ENCODE measurements around the gene CD300LF. TPM values are rescaled to one million over a fixed set of nuclear protein-coding genes. Genes with fewer than 3 reads are reported as not detected.

Gene CD300LF
- total RNA-seq, 2 donors from 2014 or later: 2.2 TPM; not detected in 1

- Mint-ChIP-seq H3K27me3 (no peaks in the 10 kb centered on the region), H3K27ac (peak overlapping the region; percentile 98 to 99), H3K4me1 (ENCODE audit: low read depth in 2 of 2) (peaks cover 56 to 57% of the 10 kb centered on the region in 2 donors), H3K4me3 (peak overlapping the region; percentile 99), H3K9me3 (no peaks in the 10 kb centered on the region), H3K36me3 (peaks cover 7% of the 10 kb centered on the region)
- ATAC-seq (no peak), DNase-seq (ENCODE audit: low spot score) (no peak)
These were observed 39.7 kb upstream of the CD300LF start for GRCh38 chr17:74752415-74752814.

DNA sequence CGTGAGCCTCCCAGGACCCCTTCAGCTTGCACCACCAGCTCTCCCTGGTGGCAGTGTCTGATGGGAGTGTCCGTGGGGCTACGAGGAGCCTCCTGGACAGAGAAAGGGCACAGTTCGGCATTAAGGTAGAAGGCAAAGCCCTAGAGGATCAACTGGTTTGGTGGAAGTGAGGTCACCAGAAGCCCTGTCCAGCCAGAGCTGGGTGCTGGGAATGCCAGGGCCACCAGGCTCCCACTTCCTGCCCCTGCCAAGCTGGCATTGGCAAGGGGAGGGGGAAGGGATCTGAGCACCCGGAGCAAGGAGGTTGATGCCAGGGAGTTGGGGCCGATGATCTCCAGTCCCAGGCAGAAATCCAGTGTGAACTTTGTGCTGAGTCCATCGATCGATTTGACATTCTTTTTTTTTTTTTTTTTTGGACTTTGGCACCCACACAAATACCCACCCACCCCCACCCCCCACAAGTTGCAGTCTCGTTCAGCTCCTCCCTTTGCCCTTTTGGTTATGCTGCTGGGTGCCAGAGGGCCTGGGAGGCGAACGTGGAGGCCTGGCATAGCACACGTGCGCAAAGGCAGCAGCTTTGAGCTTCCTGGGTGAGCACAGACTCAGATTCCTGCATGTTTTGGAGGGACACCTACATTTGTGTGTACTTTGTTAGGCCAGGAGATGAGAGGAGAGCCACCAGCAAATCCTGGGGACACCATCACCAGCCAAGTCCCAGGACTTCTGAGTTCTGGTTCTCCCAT is 37.8 kb upstream of the CD300LF start:
- no peak for DNase-seq (ENCODE audit: low spot score)

DNA sequence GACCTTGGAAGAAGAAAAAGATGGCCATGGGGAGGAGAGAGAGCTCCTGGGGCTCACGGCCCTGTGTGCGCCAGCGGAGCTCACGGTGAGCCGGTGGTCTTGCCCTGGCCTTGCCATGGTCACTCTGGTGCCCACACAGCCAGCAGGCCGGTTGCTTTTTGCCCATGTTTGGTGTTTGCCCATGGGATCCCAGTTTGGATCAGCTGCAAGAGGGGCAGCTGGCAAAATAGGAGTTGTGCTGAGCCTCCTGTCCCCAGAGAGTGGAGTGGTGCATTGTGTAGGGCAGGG is 37.3 kb upstream of the CD300LF start:
- H3K4me3 Mint-ChIP-seq: peak overlapping the region; percentile 99
- no peaks in the 10 kb centered on the region for H3K27me3 Mint-ChIP-seq
- H3K27ac Mint-ChIP-seq: peak overlapping the region; percentile 98 to 99
- no peak for DNase-seq (ENCODE audit: low spot score)
- H3K4me1 Mint-ChIP-seq (ENCODE audit: low read depth in 2 of 2): peaks cover 52 to 54% of the 10 kb centered on the region in 2 donors
- H3K9me3 Mint-ChIP-seq: no peaks in the 10 kb centered on the region
- H3K36me3 Mint-ChIP-seq: peaks cover 7% of the 10 kb centered on the region
- ATAC-seq: no peak

More for the DNA sequence above, 37.8 kb upstream of the CD300LF start:
- H3K4me1 Mint-ChIP-seq (ENCODE audit: low read depth in 2 of 2): peaks cover 56 to 58% of the 10 kb centered on the region in 2 donors
- peaks cover 7% of the 10 kb centered on the region for H3K36me3 Mint-ChIP-seq
- ATAC-seq: no peak
- no peaks in the 10 kb centered on the region for H3K9me3 Mint-ChIP-seq
- H3K27ac Mint-ChIP-seq: peak overlapping the region; percentile 98 to 99
- H3K27me3 Mint-ChIP-seq: no peaks in the 10 kb centered on the region
- H3K4me3 Mint-ChIP-seq: peak overlapping the region; percentile 99

DNA sequence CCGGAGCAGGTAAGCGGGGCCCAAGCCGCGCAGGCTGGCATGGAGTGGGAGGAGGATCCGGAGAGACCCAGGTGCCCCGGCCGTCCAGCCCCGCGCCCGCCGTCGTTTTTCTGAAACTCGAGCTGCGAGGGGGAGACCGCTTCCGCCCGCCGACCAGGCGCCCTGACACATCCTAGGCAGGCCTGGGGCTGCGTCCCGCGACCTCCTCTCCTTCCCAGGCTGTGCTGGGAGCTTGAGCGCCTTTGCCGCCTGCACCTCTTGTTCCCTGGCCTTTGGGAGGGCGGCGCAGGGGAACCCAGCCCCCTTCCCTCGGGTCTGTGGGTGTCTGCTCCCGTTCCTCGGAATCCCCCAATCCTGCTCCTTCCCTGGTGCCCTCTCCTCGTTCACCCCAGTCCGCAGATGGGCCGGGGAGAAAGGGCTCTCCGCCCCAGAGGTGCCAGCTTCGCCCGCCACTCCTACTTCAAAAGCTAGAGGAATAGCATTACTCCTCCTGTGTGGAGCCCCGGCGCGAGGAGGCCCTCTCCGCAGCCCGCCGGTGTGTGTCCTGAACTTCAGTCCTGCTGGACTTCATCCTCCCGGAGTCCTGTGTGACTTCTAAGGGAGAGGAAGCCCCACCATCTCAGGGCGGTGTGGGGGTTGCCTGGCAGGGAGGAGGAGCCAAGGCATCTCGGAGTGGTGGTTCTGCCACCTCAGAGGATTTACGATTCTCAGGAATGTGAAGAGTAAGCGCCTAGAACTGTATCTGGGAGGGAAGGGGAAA is 36.7 kb upstream of the CD300LF start:
- DNase-seq (ENCODE audit: low spot score) (no peak), ATAC-seq (peak in 1 of 2 donors; percentile 3)
- Mint-ChIP-seq H3K36me3 (peaks cover 7% of the 10 kb centered on the region), H3K27me3 (no peaks in the 10 kb centered on the region), H3K4me3 (peak overlapping the region; percentile 99), H3K9me3 (no peaks in the 10 kb centered on the region), H3K4me1 (ENCODE audit: low read depth in 2 of 2) (peaks cover 51 to 54% of the 10 kb centered on the region in 2 donors), H3K27ac (peak overlapping the region; percentile 98 to 99)

- Mint-ChIP-seq H3K9me3 (no peaks in the 10 kb centered on the region), H3K4me3 (peak within 1 kb of the TSS; percentile 99), H3K36me3 (peaks cover 7% of the 10 kb centered on the region), H3K27ac (peak within 1 kb of the TSS; percentile 98 to 99), H3K27me3 (no peaks in the 10 kb centered on the region), H3K4me1 (ENCODE audit: low read depth in 2 of 2) (peaks cover 57% of the 10 kb centered on the region in 2 donors)
- peak; percentile 92 to 94 for ATAC-seq
- peak; percentile 98 for DNase-seq (ENCODE audit: low spot score)
These were observed 36.0 kb upstream of the CD300LF start, which contains the start of gene NHERF1 for GRCh38 chr17:74748529-74749278. TSS of gene NHERF1 (plus strand) at chr17:74748628. CDS start at chr17:74748847, 219 bp downstream.

DNA sequence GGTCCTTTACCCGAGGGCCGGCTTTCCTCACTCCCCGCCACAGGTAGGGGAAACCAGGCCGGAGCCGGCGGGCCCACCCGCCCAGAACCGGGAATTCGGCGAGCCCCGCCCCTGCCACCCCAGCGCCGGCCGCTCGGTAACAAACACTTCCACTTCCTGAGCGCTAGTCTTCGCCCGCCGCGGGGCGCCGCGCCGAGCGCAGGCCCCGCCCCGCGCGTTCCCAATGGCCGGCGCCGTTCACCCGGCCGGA is 35.5 kb upstream of the CD300LF start:
- peak overlapping the region; percentile 68 for H3K4me3 Mint-ChIP-seq
- peak overlapping the region in 1 of 2 donors; percentile 21 for H3K27ac Mint-ChIP-seq
- H3K9me3 Mint-ChIP-seq: no peaks in the 10 kb centered on the region
- no peaks in the 10 kb centered on the region for H3K27me3 Mint-ChIP-seq
- peaks cover 7% of the 10 kb centered on the region for H3K36me3 Mint-ChIP-seq
- peaks cover 57 to 60% of the 10 kb centered on the region in 2 donors for H3K4me1 Mint-ChIP-seq (ENCODE audit: low read depth in 2 of 2)
- ATAC-seq (no peak), DNase-seq (ENCODE audit: low spot score) (no peak)

- DNase-seq (ENCODE audit: low spot score): no peak
- Mint-ChIP-seq H3K9me3 (no peaks in the 10 kb centered on the region), H3K4me3 (peak overlapping the region; percentile 30), H3K36me3 (no peaks in the 10 kb centered on the region), H3K27ac (peak overlapping the region in 1 of 2 donors; percentile 47), H3K4me1 (ENCODE audit: low read depth in 2 of 2) (peaks cover 57 to 61% of the 10 kb centered on the region in 2 donors), H3K27me3 (no peaks in the 10 kb centered on the region)
- no peak for ATAC-seq
These were observed 34.2 kb upstream of the CD300LF start for GRCh38 chr17:74746922-74747321.

DNA sequence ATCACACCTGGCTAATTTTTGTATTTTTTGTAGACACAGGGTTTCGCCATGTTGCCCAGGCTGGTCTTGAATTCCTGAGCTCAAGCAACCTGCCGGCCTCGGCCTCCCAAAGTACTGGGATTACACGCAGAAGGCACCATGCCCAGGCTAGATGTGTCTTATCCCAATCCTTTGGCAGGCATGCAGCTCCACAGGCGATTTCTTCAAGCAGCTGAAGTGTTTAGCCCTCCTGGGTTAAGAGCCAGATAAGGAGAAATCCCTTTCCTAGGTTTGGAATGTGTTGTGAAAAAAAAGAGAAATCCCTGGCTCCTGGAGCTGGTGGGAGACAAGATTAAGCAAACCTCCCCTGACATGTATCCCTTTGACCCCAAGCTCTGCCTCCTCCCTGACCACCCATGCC is 33.7 kb upstream of the CD300LF start:
- Mint-ChIP-seq H3K9me3 (no peaks in the 10 kb centered on the region), H3K27ac (peak overlapping the region in 1 of 2 donors; percentile 47), H3K36me3 (no peaks in the 10 kb centered on the region), H3K27me3 (no peaks in the 10 kb centered on the region), H3K4me1 (ENCODE audit: low read depth in 2 of 2) (peaks cover 57 to 62% of the 10 kb centered on the region in 2 donors), H3K4me3 (peak overlapping the region; percentile 30)
- DNase-seq (ENCODE audit: low spot score) (no peak), ATAC-seq (no peak)

- no peak overlapping the region for H3K27ac Mint-ChIP-seq
- no peak for ATAC-seq
These were observed 32.9 kb upstream of the CD300LF start for GRCh38 chr17:74745548-74746177.

GRCh38 chr17:74744714-74745547 is 32.2 kb upstream of the CD300LF start:
- H3K9me3 Mint-ChIP-seq: no peaks in the 10 kb centered on the region
- H3K4me1 Mint-ChIP-seq (ENCODE audit: low read depth in 2 of 2): peaks cover 49 to 57% of the 10 kb centered on the region in 2 donors
- H3K27ac Mint-ChIP-seq: peak overlapping the region; percentile 76 to 80
- DNase-seq (ENCODE audit: low spot score): peak; percentile 87
- H3K27me3 Mint-ChIP-seq: no peaks in the 10 kb centered on the region
- peak; percentile 49 for ATAC-seq
- no peaks in the 10 kb centered on the region for H3K36me3 Mint-ChIP-seq
- peak overlapping the region; percentile 72 for H3K4me3 Mint-ChIP-seq

More at GRCh38 chr17:74745548-74746177, 32.9 kb upstream of the CD300LF start:
- H3K4me3 Mint-ChIP-seq: no peak overlapping the region
- no peak for DNase-seq (ENCODE audit: low spot score)
- H3K9me3 Mint-ChIP-seq: no peaks in the 10 kb centered on the region
- peaks cover 50 to 57% of the 10 kb centered on the region in 2 donors for H3K4me1 Mint-ChIP-seq (ENCODE audit: low read depth in 2 of 2)
- H3K27me3 Mint-ChIP-seq: no peaks in the 10 kb centered on the region
- H3K36me3 Mint-ChIP-seq: no peaks in the 10 kb centered on the region

DNA sequence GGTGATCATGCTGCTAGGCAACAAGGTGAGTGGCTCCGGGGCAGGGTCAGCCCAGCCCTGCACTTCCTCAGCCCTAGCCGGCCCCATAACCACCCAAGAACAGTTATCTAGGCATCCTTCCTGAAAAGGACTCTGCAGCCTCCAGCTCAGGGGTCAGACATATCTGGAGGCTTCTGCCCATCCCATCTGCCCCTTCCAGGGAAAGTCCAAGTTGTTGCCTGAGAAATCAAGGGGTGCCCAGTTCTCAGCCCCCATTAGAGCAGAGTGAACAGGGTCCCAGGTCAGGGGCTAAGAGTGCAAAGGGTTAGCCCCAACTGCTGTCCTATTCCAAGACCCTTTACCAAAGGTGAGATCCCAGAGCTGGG is 31.6 kb upstream of the CD300LF start:
- Mint-ChIP-seq H3K27ac (peak overlapping the region; percentile 76 to 80), H3K9me3 (no peaks in the 10 kb centered on the region), H3K4me3 (peak overlapping the region; percentile 72)

GRCh38 chr17:74743755-74744154 is 31.0 kb upstream of the CD300LF start:
- H3K27ac Mint-ChIP-seq: peak overlapping the region; percentile 76 to 80
- H3K9me3 Mint-ChIP-seq: no peaks in the 10 kb centered on the region
- peak overlapping the region; percentile 72 for H3K4me3 Mint-ChIP-seq
- H3K27me3 Mint-ChIP-seq: no peaks in the 10 kb centered on the region
- H3K36me3 Mint-ChIP-seq: no peaks in the 10 kb centered on the region
- peaks cover 52 to 61% of the 10 kb centered on the region in 2 donors for H3K4me1 Mint-ChIP-seq (ENCODE audit: low read depth in 2 of 2)
- ATAC-seq (no peak), DNase-seq (ENCODE audit: low spot score) (no peak)

More for the DNA sequence above, 31.6 kb upstream of the CD300LF start:
- no peak for ATAC-seq
- DNase-seq (ENCODE audit: low spot score): peak; percentile 32
- Mint-ChIP-seq H3K4me1 (ENCODE audit: low read depth in 2 of 2) (peaks cover 46 to 55% of the 10 kb centered on the region in 2 donors), H3K27me3 (no peaks in the 10 kb centered on the region), H3K36me3 (no peaks in the 10 kb centered on the region)
